IMR-90 (cell line): ENCODE measurements around the gene SKA2. TPM values are rescaled to one million over a fixed set of nuclear protein-coding genes. Genes with fewer than 3 reads are reported as not detected.

ENCODE experiments used
- ATAC-seq: fragments of 200-7000 bp; cut with Tn5 transposase; 2 replicates; pipeline ENCODE4 v1.9.1; 2020; ENCODE audit warnings: low read depth, mild to moderate bottlenecking, moderate library complexity
- BruUV-seq: library from RNA; stranded (reverse); fragments of 400-500 nt; replicated peaks from 2 replicates; lab custom pipeline; 2021; lab: Mats Ljungman, UMichigan
- CTCF ChIA-PET: fragments of 300-600 bp; formaldehyde crosslinking; extraction: SDS; loops from one replicate; lab custom pipeline; 2021; ENCODE audit warnings: antibody characterized with exemption; lab: Yijun Ruan, JAX
- POLR2A ChIA-PET: fragments of 300-600 bp; sonication (Branson Sonifier 250); formaldehyde crosslinking; loops from one replicate; lab custom pipeline; 2022; ENCODE audit warnings: antibody characterized with exemption; ENCODE audit not compliant: unreplicated experiment; lab: Charles Lee
- DNase-seq: peaks from one replicate; pipeline ENCODE4 v3.0.0; 2013
- H2AFZ ChIP-seq: replicated peaks from 2 replicates; pipeline ENCODE3; 2013; ENCODE audit warnings: low read length, mild to moderate bottlenecking; ENCODE audit not compliant: poor library complexity
- H2AK5ac ChIP-seq: 2 replicates; pipeline ENCODE4 v1.6.1; 2013; ENCODE audit warnings: low read depth, low read length, inconsistent platforms
- H2AK9ac ChIP-seq: replicated peaks from 2 replicates; pipeline ENCODE3; 2013; ENCODE audit warnings: mild to moderate bottlenecking, low read depth, low read length, moderate library complexity; ENCODE audit not compliant: poor library complexity
- H2BK120ac ChIP-seq: 2 replicates; pipeline ENCODE4 v1.6.1; 2013; ENCODE audit warnings: low read depth, low read length, inconsistent platforms
- H2BK15ac ChIP-seq: 3 replicates; pipeline ENCODE4 v1.6.1; 2013; ENCODE audit warnings: low read depth, low read length, inconsistent platforms
- H2BK20ac ChIP-seq: 2 replicates; pipeline ENCODE4 v1.6.1; 2013; ENCODE audit warnings: low read depth, mild to moderate bottlenecking, inconsistent platforms, low read length, moderate library complexity
- H2BK5ac ChIP-seq: 2 replicates; pipeline ENCODE4 v1.6.1; 2013; ENCODE audit warnings: mild to moderate bottlenecking, low read depth, low read length, inconsistent platforms; ENCODE audit not compliant: poor library complexity, severe bottlenecking
- H3K14ac ChIP-seq: replicated peaks from 2 replicates; pipeline ENCODE4 v1.6.1; 2013; ENCODE audit warnings: low read depth, low read length, inconsistent platforms
- H3K18ac ChIP-seq: 2 replicates; pipeline ENCODE4 v1.6.1; 2013; ENCODE audit warnings: low read depth, low read length, control low read depth
- H3K23ac ChIP-seq: 2 replicates; pipeline ENCODE4 v1.6.1; 2013; ENCODE audit warnings: low read depth, low read length, inconsistent platforms
- H3K27ac ChIP-seq: 2 replicates; pipeline ENCODE4 v1.5.1; 2013; ENCODE audit warnings: mild to moderate bottlenecking, control low read depth, low read length; ENCODE audit not compliant: insufficient read depth
- H3K27me3 ChIP-seq: 2 replicates; pipeline ENCODE4 v1.6.1; 2013; ENCODE audit warnings: low read length; ENCODE audit not compliant: control insufficient read depth, insufficient read depth
- H3K36me3 ChIP-seq: 2 replicates; pipeline ENCODE4 v1.6.1; 2013; ENCODE audit warnings: low read length, mixed read lengths; ENCODE audit not compliant: control insufficient read depth, insufficient read depth
- H3K4ac ChIP-seq: 2 replicates; pipeline ENCODE4 v1.6.1; 2013; ENCODE audit warnings: low read depth, low read length, inconsistent platforms
- H3K4me1 ChIP-seq: 2 replicates; pipeline ENCODE4 v1.6.1; 2013; ENCODE audit warnings: low read length, mixed read lengths; ENCODE audit not compliant: control insufficient read depth, insufficient read depth
- H3K4me2 ChIP-seq: 2 replicates; pipeline ENCODE4 v1.6.1; 2013; ENCODE audit warnings: low read depth, mild to moderate bottlenecking, control low read depth, low read length, moderate library complexity
- H3K4me3 ChIP-seq: 2 replicates; pipeline ENCODE4 v1.5.1; 2013; ENCODE audit warnings: low read depth, mild to moderate bottlenecking, control low read depth, low read length, moderate library complexity; ENCODE audit not compliant: insufficient read depth
- H3K56ac ChIP-seq: 2 replicates; pipeline ENCODE4 v1.6.1; 2013; ENCODE audit warnings: low read length, inconsistent platforms; ENCODE audit not compliant: insufficient read depth; ENCODE audit errors: extremely low read depth
- H3K79me1 ChIP-seq, 2 experiments: 2 replicates each; pipeline ENCODE4 v1.6.1; 2013; ENCODE audit warnings: low read length in 2 of 2, inconsistent platforms in 1 of 2, low read depth in 1 of 2
- H3K9ac ChIP-seq: 2 replicates; pipeline ENCODE4 v1.6.1; 2013; ENCODE audit warnings: low read depth, low read length, control low read depth
- H3K9me1 ChIP-seq: 2 replicates; pipeline ENCODE4 v1.6.1; 2013; ENCODE audit warnings: low read length, inconsistent platforms; ENCODE audit not compliant: insufficient read depth
- H3K9me3 ChIP-seq: 2 replicates; pipeline ENCODE4 v1.6.1; 2013; ENCODE audit warnings: low read length; ENCODE audit not compliant: control insufficient read depth, insufficient read depth
- H4K20me1 ChIP-seq: 2 replicates; pipeline ENCODE4 v1.6.1; 2013; ENCODE audit warnings: low read length, inconsistent platforms; ENCODE audit not compliant: insufficient read depth
- H4K5ac ChIP-seq: 2 replicates; pipeline ENCODE4 v1.6.1; 2013; ENCODE audit warnings: mild to moderate bottlenecking, low read depth, low read length, control low read depth
- H4K8ac ChIP-seq, 2 experiments: 2 replicates each; pipeline ENCODE4 v1.6.1; 2013; ENCODE audit warnings: low read depth in 2 of 2, low read length in 2 of 2, control low read depth in 1 of 2, inconsistent platforms in 1 of 2
- H4K91ac ChIP-seq: 2 replicates; pipeline ENCODE4 v1.6.1; 2013; ENCODE audit warnings: low read depth, low read length, inconsistent platforms; ENCODE audit not compliant: insufficient read depth
- MAFK ChIP-seq: IDR thresholded peaks from 2 replicates; pipeline ENCODE4 v1.6.1; 2012; ENCODE audit warnings: low read depth, low read length, improper control_type of control experiment
- MAZ ChIP-seq: IDR thresholded peaks from 2 replicates; pipeline ENCODE4 v1.6.1; 2012; ENCODE audit warnings: low read depth, mild to moderate bottlenecking, low read length, improper control_type of control experiment, moderate library complexity, borderline replicate concordance
- MXI1 ChIP-seq: IDR thresholded peaks from 2 replicates; pipeline ENCODE4 v1.6.1; 2012; ENCODE audit warnings: low read depth, mild to moderate bottlenecking, low read length, moderate library complexity, borderline replicate concordance
- RAD21 ChIP-seq: IDR thresholded peaks from 2 replicates; pipeline ENCODE4 v1.6.1; 2012; ENCODE audit warnings: low read length, improper control_type of control experiment
- RCOR1 ChIP-seq: IDR thresholded peaks from 2 replicates; pipeline ENCODE4 v1.6.1; 2012; ENCODE audit warnings: mild to moderate bottlenecking, low read length, improper control_type of control experiment; ENCODE audit not compliant: insufficient replicate concordance
- WGBS, 2 experiments: methylation state at CpG; one replicate each; pipeline versions ENCODE4 v1.1.5 to v1.1.7; 2013; ENCODE audit warnings: missing lambda C conversion rate in 2 of 2; ENCODE audit not compliant: insufficient read length in 1 of 2; ENCODE audit errors: extremely low coverage in 2 of 2; 5-methylcytosine and 5-hydroxymethylcytosine counted together
- dilution Hi-C: fragments of 300-500 bp; cut with HindIII; formaldehyde crosslinking; loops from one replicate; pipeline ENCODE4 v1.14.3; 2018; ENCODE audit warnings: low sequenced_read_pairs; ENCODE audit not compliant: unreplicated experiment
- in situ Hi-C: fragments of 300-500 bp; cut with MboI; formaldehyde crosslinking; loops from 3 replicates; pipeline ENCODE4 v1.14.3; 2019; ENCODE audit warnings: low sequenced_read_pairs, inconsistent platforms, mixed read lengths
- intact Hi-C: fragments of 100-400 bp; cut with micrococcal nuclease; formaldehyde crosslinking; loops from 2 replicates; pipeline ENCODE4 v1.10.0; 2022
- polyA plus RNA-seq, 3 experiments: library from polyadenylated mRNA; depleted of rRNA; stranded (reverse); fragments of >200 nt; gene quantifications; 2 replicates each; pipeline ENCODE4 v1.2.3, GENCODE V29; 2012; ENCODE audit warnings: low replicate concordance in 1 of 3
- total RNA-seq: library from RNA; depleted of rRNA; stranded (reverse); fragments of >200 nt; gene quantifications from 2 replicates; pipeline ENCODE4 v1.2.3, GENCODE V29; 2012

SKA2 gene
- total and polyA plus RNA-seq, 2 of the 4 experiments (the other 2 are of a cell fraction), result 30.4 to 38.7 TPM

- Histone ChIP-seq H3K27ac (no peak overlapping the region), H4K8ac (no peak overlapping the region), H3K9ac (no peak overlapping the region), H3K4me2 (no peak overlapping the region), H2BK15ac (no peak overlapping the region), H2AK9ac (no peak overlapping the region), H3K4me1 (no peaks in the 10 kb centered on the region), H3K56ac (no peak overlapping the region), H3K23ac (no peak overlapping the region), H2BK120ac (no peak overlapping the region), H3K36me3 (peaks cover 10% of the 10 kb centered on the region; the same call in 1 of the 2 replicates), H2AFZ (no peak overlapping the region), H4K20me1 (no peaks in the 10 kb centered on the region), H2AK5ac (no peak overlapping the region), H3K9me1 (no peaks in the 10 kb centered on the region), H2BK20ac (no peak overlapping the region), H2BK5ac (no peak overlapping the region), H3K4ac (no peak overlapping the region), H3K14ac (no peak overlapping the region), H3K27me3 (no peaks in the 10 kb centered on the region), H3K4me3 (no peak overlapping the region), H3K9me3 (no peaks in the 10 kb centered on the region), H4K5ac (no peak overlapping the region), H3K18ac (no peak overlapping the region), H4K91ac (no peak overlapping the region), H3K79me1 (peaks cover 2 to 4% of the 10 kb centered on the region in 2 experiments; a peak in 2 of 4 replicates)
- ChIA-PET POLR2A (no interaction called here), CTCF (no interaction called here)
- no peak for DNase-seq
- BruUV-seq, result no TSS peak
- WGBS, 2 experiments, result 100% methylated on average over 2 of the region's 6 CpGs; no CpG with 5 or more reads in 1 of the 2 experiments
- dilution Hi-C loops, result no loop called here
- in situ Hi-C loops, result no loop called here
- TF ChIP-seq MXI1 (no peak), MAZ (no peak), RAD21 (no peak), RCOR1 (no peak), MAFK (no peak)
- intact Hi-C loops, result no loop called here
- ATAC-seq, result no peak
Observed at GRCh38 chr17:59067756-59068155, 87.2 kb downstream of the SKA2 start.
